ENCODE data around the gene KRTAP5-5.

Gene KRTAP5-5

DNA sequence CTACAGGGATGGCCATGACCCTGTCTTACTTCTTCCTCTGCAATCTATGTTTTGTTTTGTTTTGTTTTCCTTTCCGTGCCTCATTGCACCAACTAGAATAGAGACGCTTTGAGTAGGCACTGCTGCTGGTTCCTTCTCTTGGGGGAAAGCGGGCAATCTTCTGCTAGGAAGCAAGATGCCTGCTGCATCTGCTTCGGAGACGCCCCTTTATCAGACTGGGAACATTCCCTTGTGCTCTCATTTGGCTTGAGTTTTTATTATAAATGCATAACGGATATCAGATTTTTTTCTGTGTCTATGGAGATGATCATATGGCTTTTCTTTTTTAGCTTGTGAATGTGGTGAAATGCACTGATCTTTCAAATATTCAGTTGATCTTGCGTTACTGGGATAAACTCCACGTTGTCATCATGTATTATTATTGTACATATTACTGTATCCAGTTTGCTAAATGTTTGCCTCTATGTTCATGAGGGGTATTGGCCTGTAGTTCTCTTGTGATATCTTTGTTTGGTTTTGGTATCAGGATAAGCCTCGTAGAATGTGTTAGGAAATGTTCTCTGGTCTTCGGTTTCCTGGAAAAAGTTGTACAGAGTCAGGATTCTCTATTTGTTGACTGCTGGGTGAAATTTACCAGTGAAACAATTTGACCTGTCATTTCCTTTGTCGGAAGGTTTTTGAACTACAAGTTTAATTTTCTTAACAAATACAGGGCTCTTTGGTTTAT, 44.0 kb downstream of the KRTAP5-5 start:
- POLR2A ChIA-PET (ENCODE audit: low non-redundant PET), result no interaction called here
- no peak for DNase-seq (ENCODE audit: low spot score)
- CTCF ChIA-PET, result no interaction called here
- TF ChIP-seq, protein P1, sequence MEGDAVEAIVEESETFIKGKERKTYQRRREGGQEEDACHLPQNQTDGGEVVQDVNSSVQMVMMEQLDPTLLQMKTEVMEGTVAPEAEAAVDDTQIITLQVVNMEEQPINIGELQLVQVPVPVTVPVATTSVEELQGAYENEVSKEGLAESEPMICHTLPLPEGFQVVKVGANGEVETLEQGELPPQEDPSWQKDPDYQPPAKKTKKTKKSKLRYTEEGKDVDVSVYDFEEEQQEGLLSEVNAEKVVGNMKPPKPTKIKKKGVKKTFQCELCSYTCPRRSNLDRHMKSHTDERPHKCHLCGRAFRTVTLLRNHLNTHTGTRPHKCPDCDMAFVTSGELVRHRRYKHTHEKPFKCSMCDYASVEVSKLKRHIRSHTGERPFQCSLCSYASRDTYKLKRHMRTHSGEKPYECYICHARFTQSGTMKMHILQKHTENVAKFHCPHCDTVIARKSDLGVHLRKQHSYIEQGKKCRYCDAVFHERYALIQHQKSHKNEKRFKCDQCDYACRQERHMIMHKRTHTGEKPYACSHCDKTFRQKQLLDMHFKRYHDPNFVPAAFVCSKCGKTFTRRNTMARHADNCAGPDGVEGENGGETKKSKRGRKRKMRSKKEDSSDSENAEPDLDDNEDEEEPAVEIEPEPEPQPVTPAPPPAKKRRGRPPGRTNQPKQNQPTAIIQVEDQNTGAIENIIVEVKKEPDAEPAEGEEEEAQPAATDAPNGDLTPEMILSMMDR (conservative IDR thresholded peaks at IDR 0.05; ENCODE audit: low read depth), result no peak
- H3K27ac ChIP-seq, result no peak overlapping the region

DNA sequence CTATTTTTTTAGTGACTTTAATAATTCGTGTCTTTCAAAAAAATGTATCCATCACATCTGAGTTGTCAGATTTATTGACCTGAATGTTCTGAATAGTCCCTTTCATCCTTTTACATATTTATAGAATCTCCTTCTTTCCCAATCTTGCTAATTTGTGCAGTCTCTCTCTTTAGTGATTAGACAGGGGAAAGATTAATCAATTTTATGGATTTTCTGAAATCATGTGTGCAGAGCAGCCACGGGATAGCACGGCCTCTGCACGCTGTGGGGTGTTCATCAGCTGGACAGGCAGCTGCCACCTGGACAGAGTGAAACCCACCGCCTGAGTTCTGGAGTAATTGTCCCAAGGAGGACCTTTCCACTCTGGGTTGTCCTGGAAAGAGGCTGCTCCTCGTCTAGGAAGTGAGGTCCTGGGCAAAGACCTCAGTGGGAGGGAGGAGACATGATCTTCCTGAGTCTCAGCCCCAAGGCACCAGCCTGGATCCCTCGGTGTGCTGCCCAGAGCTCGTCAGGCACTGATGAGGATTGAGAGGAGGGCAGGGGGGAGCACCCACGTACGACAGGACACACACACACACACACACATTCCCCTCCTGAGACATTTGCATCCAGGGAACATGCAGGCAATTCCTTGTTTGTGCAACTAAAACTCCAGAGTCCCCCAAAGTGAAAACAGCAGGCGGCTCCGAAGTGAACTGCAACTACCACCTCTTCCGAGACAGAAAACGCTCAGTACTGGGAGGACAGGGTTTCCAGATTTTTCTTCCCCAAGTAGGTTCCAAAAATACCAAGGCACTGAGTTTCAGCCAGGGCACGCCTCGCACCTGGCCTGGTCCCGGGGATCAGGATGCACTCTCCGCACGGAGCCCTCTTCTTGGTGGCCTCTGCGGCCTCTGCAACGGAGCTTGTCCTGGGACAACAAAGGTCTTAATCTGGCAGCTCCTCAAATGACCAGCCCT, 44.9 kb downstream of the KRTAP5-5 start:
- CTCF ChIA-PET, result no interaction called here

DNA sequence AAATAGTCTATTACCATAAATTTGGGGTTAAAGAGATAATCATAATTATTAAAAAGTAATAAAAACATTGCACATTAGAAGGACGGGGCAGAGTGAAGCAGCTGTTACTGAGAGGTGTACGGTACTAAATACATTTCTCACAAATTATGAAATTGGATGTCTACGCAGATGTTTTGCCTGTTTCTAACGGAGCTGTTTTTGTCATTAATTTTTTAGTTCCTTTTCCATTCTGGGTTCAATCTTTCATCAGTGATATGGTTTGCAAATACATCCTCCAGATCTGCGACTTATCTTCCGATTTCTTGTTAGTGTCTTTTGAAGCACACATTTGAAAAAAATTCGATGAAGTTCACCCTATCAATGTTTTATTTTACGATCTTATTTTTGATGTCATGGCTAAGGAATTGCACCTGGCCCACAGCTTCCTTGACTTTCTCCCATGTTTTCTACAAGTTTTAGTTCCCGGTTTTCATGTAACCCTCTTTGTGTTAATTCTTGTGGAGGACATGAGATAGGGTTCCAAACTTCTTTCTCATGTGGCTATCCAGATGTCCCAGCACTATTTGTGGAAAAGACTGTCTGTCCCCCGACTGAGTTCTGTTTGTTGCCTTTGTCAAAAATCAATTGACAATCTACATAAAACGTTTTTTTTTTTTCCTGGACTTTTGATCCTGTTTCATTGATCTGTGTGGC, 46.1 kb downstream of the KRTAP5-5 start:
- TF ChIP-seq, protein P1 (conservative IDR thresholded peaks at IDR 0.05; ENCODE audit: low read depth), result no peak
- ChIA-PET CTCF (interaction anchor here (0.6 to 1.1 kb wide), 2 partner anchors 113 to 120 kb away, joined by 4 to 5 read pairs; no protein-coding TSS in a partner anchor), POLR2A (ENCODE audit: low non-redundant PET) (no interaction called here)
- no peak overlapping the region for H3K27ac ChIP-seq
- no peak for DNase-seq (ENCODE audit: low spot score)

More for the DNA sequence above, 44.9 kb downstream of the KRTAP5-5 start:
- no peak overlapping the region for H3K27ac ChIP-seq
- DNase-seq (ENCODE audit: low spot score), result no peak
- TF ChIP-seq, protein P1 (conservative IDR thresholded peaks at IDR 0.05; ENCODE audit: low read depth), result no peak
- POLR2A ChIA-PET (ENCODE audit: low non-redundant PET), result no interaction called here

DNA sequence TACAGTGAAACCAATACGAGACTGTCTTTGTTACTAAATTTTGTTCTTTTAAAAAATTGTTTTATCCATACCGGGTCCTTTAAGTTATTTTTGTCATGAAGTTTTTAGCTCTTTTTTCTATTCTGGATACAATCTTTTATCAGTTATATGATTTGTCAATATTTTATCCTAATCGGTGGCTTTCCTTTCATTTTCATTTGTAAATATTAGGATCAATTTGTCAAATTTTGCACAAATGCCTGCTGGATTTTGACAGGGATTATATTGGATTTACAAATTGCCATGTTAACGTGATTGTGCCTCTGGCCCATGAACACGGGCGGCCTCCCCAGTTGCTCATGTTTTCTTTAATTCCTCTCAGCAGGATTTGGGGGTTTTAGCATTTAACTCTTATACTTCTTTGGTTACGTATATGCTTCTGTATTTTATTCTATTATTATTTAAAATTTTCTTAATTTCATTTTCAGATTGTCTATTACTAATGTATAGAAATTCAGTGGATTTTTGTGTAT, 46.7 kb downstream of the KRTAP5-5 start:
- TF ChIP-seq, protein P1 (conservative IDR thresholded peaks at IDR 0.05; ENCODE audit: low read depth), result no peak
- H3K27ac ChIP-seq, result no peak overlapping the region
- ChIA-PET CTCF (interaction anchor here (1.1 kb wide), 1 partner anchor 121 kb away, joined by 5 read pairs; no protein-coding TSS in a partner anchor), POLR2A (ENCODE audit: low non-redundant PET) (no interaction called here)
- no peak for DNase-seq (ENCODE audit: low spot score)

DNA sequence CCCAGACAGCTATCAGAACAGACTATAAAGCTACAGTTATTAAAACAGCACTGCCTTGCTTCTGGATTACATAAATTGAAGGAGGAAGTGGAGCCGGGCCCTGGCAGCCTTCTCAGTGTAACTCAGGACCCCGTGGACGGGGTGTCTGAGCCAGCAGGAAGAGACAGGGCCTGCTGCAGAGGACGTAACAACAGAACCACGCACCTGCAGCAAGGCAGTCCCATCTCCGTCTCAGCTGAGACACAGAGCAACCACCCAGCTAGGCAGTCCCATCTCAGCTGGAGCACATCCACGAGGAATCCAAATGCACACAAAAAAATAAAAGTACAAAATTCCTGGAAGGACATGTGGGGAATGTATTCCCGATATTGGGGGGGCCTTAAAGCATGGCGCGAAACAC, 50.3 kb downstream of the KRTAP5-5 start:
- no peak for DNase-seq (ENCODE audit: low spot score)
- ChIA-PET CTCF (interaction anchor here (0.7 to 1.2 kb wide), 3 partner anchors 15 to 27 kb away, joined by 3 to 6 read pairs (median 4); partner anchors contain the start of gene KRTAP5-6), POLR2A (ENCODE audit: low non-redundant PET) (no interaction called here)
- TF ChIP-seq, protein P1 (conservative IDR thresholded peaks at IDR 0.05; ENCODE audit: low read depth), result no peak
- H3K27ac ChIP-seq, result no peak overlapping the region
